HG03066 (cell line): ENCODE results near the gene AHCYL2.
"Not testable (repeated sequence)": the region's sequence is repeated elsewhere in the genome, so short reads cannot be mapped to it uniquely, and the experiment has no call there.

Experiments used
- ATAC-seq: cut with Tn5 transposase; IDR thresholded peaks from one replicate; pipeline ENCODE4 v1.9.1; 2021; ENCODE audit warnings: low read depth; ENCODE audit not compliant: unreplicated experiment

AHCYL2 gene

DNA sequence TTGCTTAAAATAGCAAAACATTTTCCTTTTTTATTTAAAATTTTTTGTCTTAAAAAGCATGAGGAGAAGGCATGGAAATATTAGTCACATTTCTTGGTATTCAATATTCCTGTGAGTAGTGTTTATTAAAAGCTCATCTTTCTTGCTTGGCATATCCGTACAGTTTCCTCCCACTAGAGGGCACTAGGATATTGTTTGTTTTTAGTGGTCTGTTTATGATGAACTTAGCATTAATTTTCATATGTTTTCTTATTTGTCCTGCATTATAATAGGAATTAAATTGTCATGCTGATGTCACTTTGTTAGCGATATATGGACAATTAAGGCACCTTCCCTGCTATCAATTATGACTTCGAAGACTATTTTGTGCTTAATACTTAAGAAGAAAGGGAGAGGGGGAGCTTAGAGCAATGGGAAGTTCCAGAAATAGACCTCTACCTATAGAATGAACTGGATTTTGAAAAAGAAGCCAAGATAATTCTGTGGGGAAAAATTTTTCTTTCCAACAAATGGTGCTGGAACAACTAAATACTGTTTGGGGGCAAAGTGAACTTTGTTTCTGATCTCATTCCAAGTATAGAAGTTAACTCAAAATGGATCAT lies 118.4 kb downstream of the AHCYL2 start:
- ATAC-seq: no peak

DNA sequence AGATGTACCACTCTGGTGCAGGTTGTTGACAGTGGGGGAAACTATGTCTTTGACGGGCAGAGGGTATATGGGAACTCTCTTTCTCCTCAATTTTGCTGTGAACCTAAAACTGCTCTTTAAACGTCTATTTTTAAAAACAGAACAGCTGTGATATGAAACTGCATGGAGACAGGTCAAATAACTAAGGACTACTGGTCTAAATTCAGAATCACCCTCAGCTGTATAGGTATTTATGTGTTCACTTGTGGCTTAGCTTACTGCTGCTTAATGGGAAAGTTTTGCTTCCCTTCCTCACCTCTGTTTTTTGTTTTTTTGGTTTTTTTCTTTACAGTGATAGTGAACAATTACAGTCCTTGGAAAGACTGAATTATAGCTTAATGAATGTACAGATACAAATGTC lies 122.5 kb downstream of the AHCYL2 start:
- ATAC-seq: no peak

DNA sequence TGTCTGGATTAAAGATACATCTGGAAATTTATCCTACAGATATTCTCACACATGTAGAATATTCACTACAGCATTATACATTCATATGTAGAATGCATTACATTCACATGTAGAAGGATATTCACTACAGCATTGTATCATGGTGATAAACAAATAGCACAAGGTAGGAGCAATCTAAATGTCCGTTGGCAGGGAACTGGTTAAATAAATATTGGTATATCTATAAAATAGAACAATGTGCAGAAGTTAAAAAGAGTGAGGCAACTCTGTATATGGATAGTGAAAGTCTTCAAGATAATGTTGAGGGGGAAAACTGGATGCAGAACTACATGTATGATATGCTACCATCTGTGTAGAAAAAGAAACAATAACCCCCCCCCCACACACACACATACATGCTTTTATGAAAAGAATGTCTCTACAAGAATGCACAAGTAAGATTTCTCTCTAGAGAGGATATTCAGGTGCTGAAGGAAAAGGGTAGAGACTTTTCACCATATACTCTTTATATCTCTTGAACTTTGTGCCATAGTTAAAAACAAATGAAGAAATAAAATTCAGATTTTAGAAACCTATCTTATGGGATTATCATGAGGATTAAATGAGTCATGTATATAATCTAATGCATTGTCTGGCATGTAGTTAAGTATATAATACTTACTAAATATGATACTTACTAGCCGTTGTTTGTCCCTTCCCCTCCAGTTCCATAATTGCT lies 123.4 kb downstream of the AHCYL2 start:
- no peak for ATAC-seq

DNA sequence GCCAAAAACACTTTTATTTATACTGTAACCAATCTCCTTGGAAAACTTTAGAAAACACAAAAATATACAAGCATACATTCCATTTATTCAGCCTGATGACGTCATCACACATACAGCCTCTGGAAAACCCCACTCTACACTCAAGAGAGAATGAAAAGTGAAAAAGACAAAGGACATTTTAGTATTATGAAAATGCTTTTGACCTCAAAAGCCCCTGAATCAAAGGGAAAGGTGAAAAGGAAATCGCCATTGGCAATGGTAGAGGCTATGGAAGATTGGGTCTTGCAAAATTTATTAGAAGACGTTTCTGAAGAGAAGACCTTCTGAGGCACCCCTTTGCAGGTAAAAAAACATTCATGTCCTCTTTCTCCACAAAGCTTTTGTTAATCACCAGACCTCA lies 126.5 kb downstream of the AHCYL2 start:
- no peak for ATAC-seq

DNA sequence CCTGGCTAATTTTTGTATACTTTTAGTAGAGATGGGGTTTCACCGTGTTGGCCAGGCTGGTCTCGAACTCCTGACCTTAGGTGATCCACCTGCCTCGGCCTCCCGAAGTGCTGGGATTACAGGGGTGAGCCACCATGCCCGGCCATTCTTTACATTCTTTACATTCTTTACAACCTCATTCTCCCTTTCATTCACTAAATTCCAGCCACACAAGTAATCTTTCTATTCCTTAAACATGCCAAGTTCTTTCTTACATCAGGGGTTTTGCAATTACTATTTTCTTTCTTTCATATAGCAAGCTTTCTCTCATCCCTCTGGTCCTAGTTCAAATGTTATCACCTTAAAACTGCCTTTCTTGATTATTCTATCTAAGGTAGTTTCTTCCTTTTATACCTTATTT lies 128.3 kb downstream of the AHCYL2 start:
- ATAC-seq: not testable (repeated sequence)

DNA sequence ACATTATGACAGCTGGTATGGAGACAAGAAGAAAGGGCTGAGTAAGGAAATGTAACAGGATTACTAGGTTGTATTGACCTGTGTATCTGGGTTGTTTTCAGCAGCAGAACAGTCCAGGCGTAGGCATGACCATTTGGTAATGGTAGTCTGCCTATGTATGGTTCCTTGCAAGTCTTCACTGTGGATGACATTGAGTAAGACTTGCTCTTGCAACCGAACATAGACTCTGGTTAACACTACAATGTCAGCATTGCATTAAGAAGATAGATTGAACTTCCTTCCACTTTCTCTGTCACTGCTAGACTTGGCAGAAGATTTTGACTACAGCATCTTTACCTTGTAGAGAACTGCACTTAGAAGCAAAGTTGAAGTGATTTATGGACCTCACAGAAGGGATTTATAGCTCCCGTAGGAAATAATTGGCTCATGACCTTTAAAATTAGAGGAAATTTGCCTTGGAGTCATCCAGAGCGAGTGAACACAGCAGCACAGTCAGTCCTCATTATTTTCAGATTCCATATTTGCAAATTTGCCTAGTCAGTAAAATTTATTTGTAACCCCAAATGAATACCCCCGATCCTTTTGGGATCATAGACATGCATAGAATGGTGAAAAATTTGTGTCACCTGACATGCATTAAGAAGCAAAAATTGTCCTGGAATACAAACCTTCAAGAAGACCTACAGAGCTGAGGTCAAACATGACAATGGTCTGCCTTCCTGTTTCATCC lies 129.8 kb downstream of the AHCYL2 start:
- ATAC-seq: no peak

DNA sequence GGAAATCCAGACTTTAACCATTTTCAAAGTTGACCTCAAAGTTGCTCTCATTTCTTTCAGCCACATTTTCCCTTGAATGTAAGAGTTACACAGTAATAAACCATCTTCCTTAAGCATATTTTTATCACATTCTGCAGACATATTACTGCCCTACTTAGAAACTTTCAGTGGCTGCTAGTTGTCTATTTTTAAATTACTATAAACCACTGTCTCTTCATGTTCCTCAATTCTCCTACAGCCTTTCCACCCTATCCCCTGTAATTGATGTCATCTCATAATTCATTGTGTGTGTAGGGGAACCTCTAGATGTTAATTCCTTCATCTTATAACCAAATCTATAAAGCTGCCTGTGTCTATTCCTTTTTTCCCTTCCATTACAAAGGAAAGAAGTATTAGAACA lies 131.3 kb downstream of the AHCYL2 start:
- no peak for ATAC-seq

DNA sequence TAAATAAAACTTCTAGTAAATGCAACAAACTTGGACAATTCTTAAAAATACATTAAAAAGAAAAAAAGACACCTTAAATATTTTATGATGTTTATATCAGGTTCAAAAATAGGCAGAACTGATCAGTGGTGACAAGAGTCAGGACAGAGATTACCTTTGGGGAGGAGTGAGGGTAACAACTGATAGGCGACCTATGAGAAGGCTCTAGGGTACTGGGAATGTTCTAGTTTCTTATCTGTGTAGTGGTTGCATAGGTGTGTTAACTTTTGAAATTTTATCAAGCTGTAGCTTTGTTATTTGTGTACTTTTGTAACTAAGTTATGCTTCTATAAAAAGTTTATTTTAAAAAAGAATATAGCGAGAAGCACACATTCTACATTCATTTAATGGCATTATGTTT lies 134.3 kb downstream of the AHCYL2 start:
- no peak for ATAC-seq

DNA sequence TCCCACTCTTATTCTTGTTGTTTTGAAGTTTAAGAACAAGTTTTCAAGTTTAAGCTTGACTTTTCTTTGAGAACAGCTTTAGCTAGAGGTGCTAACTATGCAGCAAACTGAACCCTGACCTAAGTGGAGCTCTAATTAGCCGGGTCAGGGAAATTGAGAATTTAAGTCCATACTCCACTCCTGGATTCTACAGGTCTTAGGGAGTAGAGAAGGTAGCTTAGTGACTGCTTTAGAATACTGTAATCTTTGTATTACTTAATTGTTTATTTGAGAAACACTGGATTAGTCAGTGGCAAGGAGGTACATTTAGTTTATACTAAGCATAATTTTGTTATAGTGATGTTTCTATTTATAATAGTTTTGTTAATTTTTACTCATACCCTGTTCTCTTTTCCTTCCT lies 134.8 kb downstream of the AHCYL2 start:
- ATAC-seq: no peak

DNA sequence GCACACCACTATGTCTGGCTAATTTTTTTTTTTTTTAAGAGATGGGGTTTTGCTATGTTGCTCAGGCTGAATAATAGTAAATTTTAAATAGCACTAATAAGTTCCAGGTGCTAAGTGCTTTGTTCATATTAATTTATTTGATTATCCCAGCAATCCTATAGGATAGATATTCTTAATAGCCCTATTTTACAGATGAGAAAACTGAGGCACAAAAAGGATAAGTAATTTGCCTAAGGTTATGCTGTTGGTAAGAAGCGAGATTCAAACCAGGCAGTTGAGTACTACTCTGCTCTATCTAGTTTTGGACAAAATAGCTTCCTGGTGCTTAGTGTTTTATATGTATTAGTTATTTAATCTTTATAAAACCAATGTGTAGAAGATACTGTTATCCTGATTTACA lies 136.9 kb downstream of the AHCYL2 start:
- ATAC-seq: no peak

DNA sequence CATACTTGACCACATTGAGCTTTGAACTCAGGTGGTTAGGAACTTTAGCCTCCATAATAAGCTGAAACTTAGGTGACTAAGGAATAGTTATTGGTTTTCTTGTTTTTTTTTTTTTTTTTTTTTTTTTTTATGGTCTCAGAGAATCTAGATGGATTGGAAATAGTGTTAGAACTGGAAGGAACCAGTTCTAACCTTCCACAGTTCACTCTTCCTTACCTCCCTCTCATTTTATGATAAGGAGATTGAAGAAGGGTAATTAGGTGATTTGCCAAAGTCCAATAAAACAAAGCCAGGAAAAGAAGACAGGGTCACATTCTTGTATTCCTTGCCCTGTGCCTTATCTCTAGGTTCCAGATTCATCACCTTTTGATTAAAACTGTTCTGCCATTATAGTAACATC lies 137.7 kb downstream of the AHCYL2 start:
- no peak for ATAC-seq

DNA sequence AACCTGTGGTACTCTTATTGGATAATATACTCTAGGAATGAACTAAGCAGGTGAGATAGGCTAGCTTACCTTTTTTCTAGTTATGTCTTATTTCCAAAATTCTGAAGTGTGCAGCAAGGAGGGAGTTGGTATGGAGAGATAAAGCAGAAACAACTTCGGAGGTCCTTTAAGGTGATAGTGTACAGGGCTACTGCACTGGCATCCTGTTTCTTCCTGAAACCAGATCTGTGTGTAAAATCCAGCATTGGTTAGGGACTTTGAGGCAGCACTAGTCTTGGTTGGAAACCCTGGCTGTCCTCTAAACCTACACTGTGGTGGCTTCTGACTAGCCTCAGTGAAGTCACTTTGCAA lies 142.5 kb downstream of the AHCYL2 start:
- no peak for ATAC-seq

DNA sequence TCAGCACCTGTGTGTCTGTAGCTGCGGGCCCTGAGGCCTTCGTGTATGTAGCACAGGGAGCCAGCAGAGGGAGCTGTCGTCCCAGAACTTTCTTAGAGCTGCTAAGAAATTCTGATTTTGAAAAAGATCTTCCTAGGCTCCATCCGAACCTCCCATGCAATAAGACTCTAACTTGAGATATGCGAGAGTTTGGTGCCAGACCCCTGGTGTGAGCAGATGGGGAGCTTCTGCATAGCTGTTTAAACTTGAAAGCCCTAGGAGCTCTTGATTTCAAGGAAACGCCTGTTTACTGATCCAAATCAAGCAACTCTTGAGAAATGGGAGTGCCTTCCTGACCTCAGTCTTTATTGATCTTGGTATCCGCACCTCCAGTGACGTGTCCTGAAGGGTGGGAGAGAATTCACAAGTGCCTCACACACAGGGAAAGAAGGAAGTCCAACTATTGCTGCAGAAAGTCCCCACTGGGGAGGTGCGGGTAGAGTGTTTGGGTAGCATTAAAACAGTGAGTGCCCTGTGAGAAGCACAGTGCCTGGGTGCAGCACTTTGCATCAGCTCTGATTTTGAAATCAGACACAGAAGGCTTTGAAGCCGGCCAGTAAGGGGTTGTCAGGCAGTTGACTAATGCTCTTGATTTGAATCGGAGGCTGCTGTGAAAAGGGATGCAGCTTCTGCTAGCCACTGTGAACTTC lies 143.0 kb downstream of the AHCYL2 start:
- peak; percentile 70 for ATAC-seq

DNA sequence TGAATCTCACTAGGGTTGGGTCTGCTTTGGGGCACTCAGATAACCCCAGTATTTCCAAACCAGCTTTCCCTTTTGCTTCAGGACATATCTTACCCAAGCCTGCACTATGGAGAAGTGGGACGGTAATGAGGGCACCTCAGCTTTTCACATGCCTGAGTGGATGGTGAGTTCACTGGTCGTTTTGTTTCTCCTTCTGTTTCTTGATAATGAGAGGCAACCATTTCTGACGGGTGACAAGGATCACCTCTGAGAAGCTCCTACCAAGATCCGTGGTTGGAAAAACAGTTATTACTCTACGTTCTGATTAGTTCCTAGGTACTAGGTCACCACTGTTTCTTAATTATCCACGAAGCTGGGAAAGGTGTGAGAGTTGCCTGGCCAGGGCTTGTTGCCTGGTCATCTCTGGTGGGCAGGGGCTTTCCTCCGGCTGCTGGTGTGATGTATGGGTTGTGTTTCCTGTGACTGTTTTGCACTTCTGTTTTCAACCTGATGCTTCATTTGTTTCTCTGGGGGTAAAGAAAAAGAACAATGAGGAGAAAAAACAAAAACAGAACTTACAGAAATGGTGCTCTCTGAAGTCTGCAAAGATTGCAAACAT lies 143.7 kb downstream of the AHCYL2 start:
- ATAC-seq: peak; percentile 34

DNA sequence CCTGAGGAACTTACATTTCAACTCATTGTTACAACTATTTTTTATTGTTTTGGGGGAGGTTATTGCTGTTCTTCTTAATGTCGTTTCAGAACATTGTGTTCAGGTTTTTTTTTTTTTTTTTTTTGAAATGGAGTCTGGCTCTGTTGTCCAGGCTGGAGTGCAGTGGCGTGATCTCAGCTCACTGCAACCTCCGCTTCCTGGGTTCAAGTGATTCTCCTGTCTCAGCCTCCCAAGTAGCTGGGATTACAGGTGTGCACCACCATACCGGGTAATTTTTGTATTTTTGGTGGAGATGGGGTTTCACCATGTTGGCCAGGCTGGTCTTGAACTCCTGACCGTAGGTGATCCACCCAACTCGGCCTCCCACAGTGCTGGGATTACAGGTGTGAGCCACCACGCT lies 144.6 kb downstream of the AHCYL2 start:
- not testable (repeated sequence) for ATAC-seq

DNA sequence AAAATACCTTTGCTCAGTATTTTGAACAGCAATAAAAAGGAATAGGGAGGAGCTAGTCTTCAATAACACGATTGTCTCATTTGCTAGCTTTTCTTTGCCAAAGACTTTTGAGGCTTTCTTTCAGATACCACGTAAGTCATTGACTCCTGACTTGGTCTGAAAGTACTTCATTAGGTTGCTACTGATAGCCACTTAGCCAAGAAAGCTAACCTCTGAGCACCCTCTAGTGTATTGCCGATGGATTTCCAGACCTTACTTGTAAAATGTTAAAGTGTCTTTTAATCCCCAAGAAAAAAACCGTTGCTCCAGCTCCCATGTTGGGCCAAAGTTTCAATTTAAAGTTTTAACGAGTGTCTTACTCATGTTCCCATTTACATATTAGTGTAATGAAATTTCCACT lies 146.0 kb downstream of the AHCYL2 start:
- no peak for ATAC-seq

DNA sequence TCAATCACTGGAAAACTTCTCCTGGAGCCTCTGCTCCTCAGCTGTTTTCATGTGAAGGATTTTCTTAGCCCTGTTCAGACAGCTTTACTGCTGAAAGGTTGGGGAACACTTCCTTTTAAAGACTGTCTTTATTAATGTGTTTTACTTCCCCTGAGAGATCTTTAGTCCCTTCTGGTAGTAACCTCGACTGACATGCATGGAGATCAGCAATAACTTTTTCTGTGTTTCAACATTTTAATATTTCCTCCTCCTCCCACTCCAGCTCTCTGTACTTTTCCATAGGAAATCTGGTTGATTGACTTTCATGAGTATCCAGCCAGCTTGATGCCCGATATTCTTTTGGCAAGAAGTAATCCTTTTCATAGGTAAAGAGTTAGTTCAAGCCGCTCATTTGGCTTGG lies 146.7 kb downstream of the AHCYL2 start:
- ATAC-seq: no peak

DNA sequence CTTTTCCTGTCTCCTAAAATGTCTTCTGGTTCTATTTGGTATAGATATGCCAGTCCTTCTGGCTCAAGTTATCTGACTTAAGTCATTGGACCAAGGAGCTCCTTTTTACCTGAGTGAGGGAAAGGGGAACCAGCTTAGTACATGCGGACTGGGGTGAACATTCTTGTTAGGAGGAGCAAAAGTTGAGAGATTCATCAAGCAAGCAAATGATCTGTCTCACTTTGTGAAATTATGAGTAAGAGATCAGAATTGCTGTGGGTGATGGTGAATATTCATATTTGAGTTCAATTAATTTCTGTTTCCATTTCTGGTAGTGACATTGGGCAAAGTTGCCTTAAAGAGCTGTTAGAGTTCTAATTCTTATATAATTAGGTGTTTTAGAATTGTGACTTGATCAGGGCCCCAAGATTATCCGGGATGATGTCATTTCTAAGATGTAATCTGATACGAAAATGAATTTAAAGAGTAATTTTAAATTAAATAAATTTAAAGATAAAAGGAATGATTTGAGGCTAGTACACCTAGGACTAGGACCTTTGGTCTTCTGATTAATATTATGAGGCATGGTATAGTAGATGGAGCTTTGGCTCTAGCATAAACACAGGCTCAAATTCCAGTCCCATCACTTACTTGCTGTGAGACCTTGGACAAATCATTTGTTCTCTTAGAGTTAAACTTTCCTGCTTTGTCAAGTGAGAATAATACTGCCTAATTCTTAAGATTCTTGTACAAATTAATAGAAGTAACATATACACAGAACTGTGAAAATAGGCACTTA lies 149.0 kb downstream of the AHCYL2 start:
- no peak for ATAC-seq

DNA sequence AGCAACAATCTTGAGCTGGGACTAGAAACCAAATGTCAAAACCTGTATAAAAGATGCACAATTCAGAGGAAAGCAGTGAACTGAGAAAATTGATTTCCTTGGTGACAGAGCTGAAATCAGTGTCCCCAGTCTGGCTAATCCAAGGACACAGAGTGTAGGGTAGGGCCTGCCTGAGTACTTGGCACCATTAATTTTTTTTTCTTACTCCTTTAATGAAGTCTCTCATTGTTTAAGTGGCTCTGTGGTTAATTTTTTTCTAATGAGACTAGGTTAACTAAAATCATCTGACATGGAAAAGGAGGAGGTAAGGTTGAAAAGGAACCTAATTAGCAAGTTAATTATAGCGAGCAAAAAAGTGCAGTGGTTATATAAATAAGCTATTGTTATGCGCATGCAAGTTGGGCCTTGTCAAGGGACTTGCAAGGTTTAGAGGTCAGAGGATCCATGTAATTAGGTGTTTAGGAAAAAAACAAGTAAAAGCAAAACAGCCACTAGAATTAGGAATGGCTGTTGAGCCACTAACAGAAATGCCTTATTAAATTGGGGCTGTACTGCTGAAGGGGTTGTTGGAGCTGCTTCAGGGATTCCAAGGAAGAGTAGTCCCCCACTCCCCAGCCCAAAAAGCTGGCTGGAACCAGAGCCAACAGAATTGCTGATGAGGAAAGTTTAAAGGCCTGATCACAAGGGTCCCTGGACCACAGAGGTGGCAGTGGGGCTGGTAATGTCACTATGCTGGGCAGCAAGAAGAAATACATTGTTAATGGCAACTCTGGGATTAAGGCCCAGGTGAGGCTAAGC lies 150.5 kb downstream of the AHCYL2 start:
- no peak for ATAC-seq
